HepG2 (cell line): ENCODE data around the gene KISS1R. TPM values are rescaled to one million over a fixed set of nuclear protein-coding genes. Genes with fewer than 3 reads are reported as not detected.

ENCODE experiments used
- ELF4 ChIP-seq: sonication (generic); formaldehyde crosslinking; IDR thresholded peaks from 2 replicates; pipeline ENCODE4 v1.5.0; 2020; ENCODE audit warnings: missing genetic modification reagents, mild to moderate bottlenecking, moderate library complexity, borderline replicate concordance
- FOXP4 ChIP-seq: sonication (generic); formaldehyde crosslinking; IDR thresholded peaks from 2 replicates; pipeline ENCODE4 v1.4.0; 2020; ENCODE audit warnings: missing genetic modification reagents
- GABPA ChIP-seq, 2 experiments: IDR thresholded peaks; 2 replicates each; pipeline ENCODE4 v1.6.1; 2011 to 2016; ENCODE audit warnings: low read depth in 2 of 2, low read length in 1 of 2, missing biosample characterization in 1 of 2, missing genetic modification characterization in 1 of 2
- JDP2 ChIP-seq: sonication (generic); formaldehyde crosslinking; IDR thresholded peaks from 2 replicates; pipeline ENCODE4 v1.8.1; 2022; ENCODE audit warnings: missing genetic modification reagents, borderline replicate concordance
- MAFK ChIP-seq, 2 experiments: IDR thresholded peaks in 1 of 2; conservative IDR thresholded peaks in 1 of 2; 2 replicates each; pipeline ENCODE4 v1.6.1; 2011; ENCODE audit warnings: improper control_type of control experiment in 2 of 2, low read length in 2 of 2
- NCOA2 ChIP-seq: sonication (generic); formaldehyde crosslinking; IDR thresholded peaks from 2 replicates; pipeline ENCODE4 v1.8.0; 2022; ENCODE audit warnings: inconsistent platforms
- NFE2L2 ChIP-seq: fragments of 150-350 bp; IDR thresholded peaks from 2 replicates; pipeline ENCODE4 v1.6.1; 2014; ENCODE audit warnings: low read length
- RNF2 ChIP-seq: fragments of 450-650 bp; conservative IDR thresholded peaks from 2 replicates; pipeline ENCODE4 v1.6.1; 2016; ENCODE audit warnings: low read depth
- SKIL ChIP-seq: sonication (generic); formaldehyde crosslinking; IDR thresholded peaks from 2 replicates; pipeline ENCODE4 v1.8.0; 2022; ENCODE audit warnings: missing genetic modification reagents, mild to moderate bottlenecking, moderate library complexity, borderline replicate concordance
- SNAPC4 ChIP-seq: sonication (generic); formaldehyde crosslinking; IDR thresholded peaks from 2 replicates; pipeline ENCODE4 v1.4.0; 2020; ENCODE audit warnings: mild to moderate bottlenecking, missing genetic modification reagents
- ZFP36 ChIP-seq: fragments of 150-350 bp; IDR thresholded peaks from 2 replicates; pipeline ENCODE4 v1.6.1; 2018; ENCODE audit warnings: borderline replicate concordance, low read length, low read depth; ENCODE audit not compliant: partially characterized antibody
- ZNF230 ChIP-seq: sonication (generic); formaldehyde crosslinking; IDR thresholded peaks from 2 replicates; pipeline ENCODE4 v1.4.0; 2020; ENCODE audit warnings: mild to moderate bottlenecking, missing genetic modification reagents
- ZNF264 ChIP-seq: sonication (generic); formaldehyde crosslinking; IDR thresholded peaks from 2 replicates; pipeline ENCODE4 v1.4.0; 2020; ENCODE audit warnings: missing genetic modification reagents
- ZNF788 ChIP-seq: sonication (generic); formaldehyde crosslinking; IDR thresholded peaks from 2 replicates; pipeline ENCODE4 v1.5.0; 2020; ENCODE audit warnings: mild to moderate bottlenecking, missing genetic modification reagents, borderline replicate concordance
- polyA plus RNA-seq, 8 experiments: library from polyadenylated mRNA; depleted of rRNA in 3 of 8; stranded (reverse) in 7 of 8; unstranded in 1 of 8; fragments of >200 nt; fragmentation: Illumina TruSeq in 4 of 8; extraction: Trizol in 4 of 8; gene quantifications; 2 replicates each; pipeline versions ENCODE4 v1.2.1 to v1.2.3, GENCODE V29; 2011 to 2016; ENCODE audit warnings: low read depth in 4 of 8, missing spikeins in 1 of 8, mixed read lengths in 1 of 8; ENCODE audit not compliant: insufficient read depth in 1 of 8
- total RNA-seq, 5 experiments: library from RNA; depleted of rRNA; stranded (reverse); fragments of >200 nt; fragmentation: Illumina TruSeq; extraction: Trizol; gene quantifications; 2 replicates each; pipeline ENCODE4 v1.2.3, GENCODE V29; 2016; ENCODE audit warnings: low read depth in 1 of 5
- TF ChIP-seq, protein P1 (sequence below): sonication (generic); formaldehyde crosslinking; IDR thresholded peaks from 2 replicates; pipeline ENCODE4 v1.5.0; 2020; ENCODE audit warnings: missing genetic modification reagents
- TF ChIP-seq, protein P2 (sequence below): sonication (generic); formaldehyde crosslinking; IDR thresholded peaks from 2 replicates; pipeline ENCODE4 v1.4.0; 2020; ENCODE audit warnings: missing genetic modification reagents, borderline replicate concordance

The KISS1R gene
- total and polyA plus RNA-seq, 2 of the 13 experiments (the other 11 are each of a cell fraction or from before 2014, with no cell fraction given): 1.1 to 10.2 TPM

GRCh38 chr19:927351-927779, 10.2 kb downstream of the KISS1R start (continued):
- TF ChIP-seq, protein P1, sequence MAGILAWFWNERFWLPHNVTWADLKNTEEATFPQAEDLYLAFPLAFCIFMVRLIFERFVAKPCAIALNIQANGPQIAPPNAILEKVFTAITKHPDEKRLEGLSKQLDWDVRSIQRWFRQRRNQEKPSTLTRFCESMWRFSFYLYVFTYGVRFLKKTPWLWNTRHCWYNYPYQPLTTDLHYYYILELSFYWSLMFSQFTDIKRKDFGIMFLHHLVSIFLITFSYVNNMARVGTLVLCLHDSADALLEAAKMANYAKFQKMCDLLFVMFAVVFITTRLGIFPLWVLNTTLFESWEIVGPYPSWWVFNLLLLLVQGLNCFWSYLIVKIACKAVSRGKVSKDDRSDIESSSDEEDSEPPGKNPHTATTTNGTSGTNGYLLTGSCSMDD (CRISPR knock-in tag): no peak
- TF ChIP-seq ZNF264 (CRISPR knock-in tag): no peak
- TF ChIP-seq ELF4: no peak
- no peak for TF ChIP-seq NFE2L2
- no peak for TF ChIP-seq SNAPC4 (CRISPR knock-in tag)
- peak; percentile 81 to 87 for TF ChIP-seq MAFK (conservative IDR thresholded peaks at IDR 0.05 in 1 of 2, IDR thresholded peaks at IDR 0.05 in 1 of 2; ENCODE audit: low read length in 2 of 2)
- TF ChIP-seq JDP2: no peak
- TF ChIP-seq RNF2: no peak
- TF ChIP-seq, protein P2, sequence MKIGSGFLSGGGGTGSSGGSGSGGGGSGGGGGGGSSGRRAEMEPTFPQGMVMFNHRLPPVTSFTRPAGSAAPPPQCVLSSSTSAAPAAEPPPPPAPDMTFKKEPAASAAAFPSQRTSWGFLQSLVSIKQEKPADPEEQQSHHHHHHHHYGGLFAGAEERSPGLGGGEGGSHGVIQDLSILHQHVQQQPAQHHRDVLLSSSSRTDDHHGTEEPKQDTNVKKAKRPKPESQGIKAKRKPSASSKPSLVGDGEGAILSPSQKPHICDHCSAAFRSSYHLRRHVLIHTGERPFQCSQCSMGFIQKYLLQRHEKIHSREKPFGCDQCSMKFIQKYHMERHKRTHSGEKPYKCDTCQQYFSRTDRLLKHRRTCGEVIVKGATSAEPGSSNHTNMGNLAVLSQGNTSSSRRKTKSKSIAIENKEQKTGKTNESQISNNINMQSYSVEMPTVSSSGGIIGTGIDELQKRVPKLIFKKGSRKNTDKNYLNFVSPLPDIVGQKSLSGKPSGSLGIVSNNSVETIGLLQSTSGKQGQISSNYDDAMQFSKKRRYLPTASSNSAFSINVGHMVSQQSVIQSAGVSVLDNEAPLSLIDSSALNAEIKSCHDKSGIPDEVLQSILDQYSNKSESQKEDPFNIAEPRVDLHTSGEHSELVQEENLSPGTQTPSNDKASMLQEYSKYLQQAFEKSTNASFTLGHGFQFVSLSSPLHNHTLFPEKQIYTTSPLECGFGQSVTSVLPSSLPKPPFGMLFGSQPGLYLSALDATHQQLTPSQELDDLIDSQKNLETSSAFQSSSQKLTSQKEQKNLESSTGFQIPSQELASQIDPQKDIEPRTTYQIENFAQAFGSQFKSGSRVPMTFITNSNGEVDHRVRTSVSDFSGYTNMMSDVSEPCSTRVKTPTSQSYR (CRISPR knock-in tag): peak; percentile 82
- TF ChIP-seq ZFP36: no peak
- TF ChIP-seq SKIL: peak; percentile 47; the same call in 1 of the 2 replicates
- TF ChIP-seq GABPA (IDR thresholded peaks at IDR 0.05; ENCODE audit: low read depth, low read length): no peak
- 0 out of 2 replicates have a peak, but pooled peaks have one; percentile 4 for TF ChIP-seq GABPA (CRISPR knock-in tag; IDR thresholded peaks at IDR 0.05; ENCODE audit: low read depth)
- TF ChIP-seq ZNF788: 0 out of 2 replicates have a peak, but pooled peaks have one; percentile 15
- no peak for TF ChIP-seq FOXP4 (CRISPR knock-in tag)
- no peak for TF ChIP-seq ZNF230 (CRISPR knock-in tag)
- TF ChIP-seq NCOA2 (CRISPR knock-in tag): 0 out of 2 replicates have a peak, but pooled peaks have one; percentile 6
